IMR-90 (cell line): Measurements from ENCODE around the gene VAV1. TPM values are rescaled to one million over a fixed set of nuclear protein-coding genes. Genes with fewer than 3 reads are reported as not detected.
A peak's percentile ranks its signal among the peaks of the same experiment; 100 is the strongest.

Source experiments
- ATAC-seq: fragments of 200-7000 bp; cut with Tn5 transposase; 2 replicates; pipeline ENCODE4 v1.9.1; 2020; ENCODE audit warnings: low read depth, mild to moderate bottlenecking, moderate library complexity
- BruUV-seq: library from RNA; stranded (reverse); fragments of 400-500 nt; replicated peaks from 2 replicates; lab custom pipeline; 2021; lab: Mats Ljungman, UMichigan
- CTCF ChIA-PET: fragments of 300-600 bp; formaldehyde crosslinking; extraction: SDS; loops from one replicate; lab custom pipeline; 2021; ENCODE audit warnings: antibody characterized with exemption; lab: Yijun Ruan, JAX
- POLR2A ChIA-PET: fragments of 300-600 bp; sonication (Branson Sonifier 250); formaldehyde crosslinking; loops from one replicate; lab custom pipeline; 2022; ENCODE audit warnings: antibody characterized with exemption; ENCODE audit not compliant: unreplicated experiment; lab: Charles Lee
- DNase-seq: peaks from one replicate; pipeline ENCODE4 v3.0.0; 2013
- H2AFZ ChIP-seq: replicated peaks from 2 replicates; pipeline ENCODE3; 2013; ENCODE audit warnings: low read length, mild to moderate bottlenecking; ENCODE audit not compliant: poor library complexity
- H2AK5ac ChIP-seq: 2 replicates; pipeline ENCODE4 v1.6.1; 2013; ENCODE audit warnings: low read depth, low read length, inconsistent platforms
- H2AK9ac ChIP-seq: replicated peaks from 2 replicates; pipeline ENCODE3; 2013; ENCODE audit warnings: mild to moderate bottlenecking, low read depth, low read length, moderate library complexity; ENCODE audit not compliant: poor library complexity
- H2BK120ac ChIP-seq: 2 replicates; pipeline ENCODE4 v1.6.1; 2013; ENCODE audit warnings: low read depth, low read length, inconsistent platforms
- H2BK15ac ChIP-seq: 3 replicates; pipeline ENCODE4 v1.6.1; 2013; ENCODE audit warnings: low read depth, low read length, inconsistent platforms
- H2BK20ac ChIP-seq: 2 replicates; pipeline ENCODE4 v1.6.1; 2013; ENCODE audit warnings: low read depth, mild to moderate bottlenecking, inconsistent platforms, low read length, moderate library complexity
- H2BK5ac ChIP-seq: 2 replicates; pipeline ENCODE4 v1.6.1; 2013; ENCODE audit warnings: mild to moderate bottlenecking, low read depth, low read length, inconsistent platforms; ENCODE audit not compliant: poor library complexity, severe bottlenecking
- H3K14ac ChIP-seq: replicated peaks from 2 replicates; pipeline ENCODE4 v1.6.1; 2013; ENCODE audit warnings: low read depth, low read length, inconsistent platforms
- H3K18ac ChIP-seq: 2 replicates; pipeline ENCODE4 v1.6.1; 2013; ENCODE audit warnings: low read depth, low read length, control low read depth
- H3K23ac ChIP-seq: 2 replicates; pipeline ENCODE4 v1.6.1; 2013; ENCODE audit warnings: low read depth, low read length, inconsistent platforms
- H3K27ac ChIP-seq: 2 replicates; pipeline ENCODE4 v1.5.1; 2013; ENCODE audit warnings: mild to moderate bottlenecking, control low read depth, low read length; ENCODE audit not compliant: insufficient read depth
- H3K27me3 ChIP-seq: 2 replicates; pipeline ENCODE4 v1.6.1; 2013; ENCODE audit warnings: low read length; ENCODE audit not compliant: control insufficient read depth, insufficient read depth
- H3K36me3 ChIP-seq: 2 replicates; pipeline ENCODE4 v1.6.1; 2013; ENCODE audit warnings: low read length, mixed read lengths; ENCODE audit not compliant: control insufficient read depth, insufficient read depth
- H3K4ac ChIP-seq: 2 replicates; pipeline ENCODE4 v1.6.1; 2013; ENCODE audit warnings: low read depth, low read length, inconsistent platforms
- H3K4me1 ChIP-seq: 2 replicates; pipeline ENCODE4 v1.6.1; 2013; ENCODE audit warnings: low read length, mixed read lengths; ENCODE audit not compliant: control insufficient read depth, insufficient read depth
- H3K4me2 ChIP-seq: 2 replicates; pipeline ENCODE4 v1.6.1; 2013; ENCODE audit warnings: low read depth, mild to moderate bottlenecking, control low read depth, low read length, moderate library complexity
- H3K4me3 ChIP-seq: 2 replicates; pipeline ENCODE4 v1.5.1; 2013; ENCODE audit warnings: low read depth, mild to moderate bottlenecking, control low read depth, low read length, moderate library complexity; ENCODE audit not compliant: insufficient read depth
- H3K56ac ChIP-seq: 2 replicates; pipeline ENCODE4 v1.6.1; 2013; ENCODE audit warnings: low read length, inconsistent platforms; ENCODE audit not compliant: insufficient read depth; ENCODE audit errors: extremely low read depth
- H3K79me1 ChIP-seq, 2 experiments: 2 replicates each; pipeline ENCODE4 v1.6.1; 2013; ENCODE audit warnings: low read length in 2 of 2, inconsistent platforms in 1 of 2, low read depth in 1 of 2
- H3K9ac ChIP-seq: 2 replicates; pipeline ENCODE4 v1.6.1; 2013; ENCODE audit warnings: low read depth, low read length, control low read depth
- H3K9me1 ChIP-seq: 2 replicates; pipeline ENCODE4 v1.6.1; 2013; ENCODE audit warnings: low read length, inconsistent platforms; ENCODE audit not compliant: insufficient read depth
- H3K9me3 ChIP-seq: 2 replicates; pipeline ENCODE4 v1.6.1; 2013; ENCODE audit warnings: low read length; ENCODE audit not compliant: control insufficient read depth, insufficient read depth
- H4K20me1 ChIP-seq: 2 replicates; pipeline ENCODE4 v1.6.1; 2013; ENCODE audit warnings: low read length, inconsistent platforms; ENCODE audit not compliant: insufficient read depth
- H4K5ac ChIP-seq: 2 replicates; pipeline ENCODE4 v1.6.1; 2013; ENCODE audit warnings: mild to moderate bottlenecking, low read depth, low read length, control low read depth
- H4K8ac ChIP-seq, 2 experiments: 2 replicates each; pipeline ENCODE4 v1.6.1; 2013; ENCODE audit warnings: low read depth in 2 of 2, low read length in 2 of 2, control low read depth in 1 of 2, inconsistent platforms in 1 of 2
- H4K91ac ChIP-seq: 2 replicates; pipeline ENCODE4 v1.6.1; 2013; ENCODE audit warnings: low read depth, low read length, inconsistent platforms; ENCODE audit not compliant: insufficient read depth
- ELK1 ChIP-seq: fragments of 150-350 bp; IDR thresholded peaks from 2 replicates; pipeline ENCODE4 v1.6.1; 2016; ENCODE audit warnings: low read depth, mild to moderate bottlenecking, low read length, moderate library complexity, borderline replicate concordance
- MAZ ChIP-seq: IDR thresholded peaks from 2 replicates; pipeline ENCODE4 v1.6.1; 2012; ENCODE audit warnings: low read depth, mild to moderate bottlenecking, low read length, improper control_type of control experiment, moderate library complexity, borderline replicate concordance
- MXI1 ChIP-seq: IDR thresholded peaks from 2 replicates; pipeline ENCODE4 v1.6.1; 2012; ENCODE audit warnings: low read depth, mild to moderate bottlenecking, low read length, moderate library complexity, borderline replicate concordance
- WGBS, 2 experiments: methylation state at CpG; one replicate each; pipeline versions ENCODE4 v1.1.5 to v1.1.7; 2013; ENCODE audit warnings: missing lambda C conversion rate in 2 of 2; ENCODE audit not compliant: insufficient read length in 1 of 2; ENCODE audit errors: extremely low coverage in 2 of 2; 5-methylcytosine and 5-hydroxymethylcytosine counted together
- dilution Hi-C: fragments of 300-500 bp; cut with HindIII; formaldehyde crosslinking; loops from one replicate; pipeline ENCODE4 v1.14.3; 2018; ENCODE audit warnings: low sequenced_read_pairs; ENCODE audit not compliant: unreplicated experiment
- in situ Hi-C: fragments of 300-500 bp; cut with MboI; formaldehyde crosslinking; loops from 3 replicates; pipeline ENCODE4 v1.14.3; 2019; ENCODE audit warnings: low sequenced_read_pairs, inconsistent platforms, mixed read lengths
- intact Hi-C: fragments of 100-400 bp; cut with micrococcal nuclease; formaldehyde crosslinking; loops from 2 replicates; pipeline ENCODE4 v1.10.0; 2022
- polyA plus RNA-seq, 3 experiments: library from polyadenylated mRNA; depleted of rRNA; stranded (reverse); fragments of >200 nt; gene quantifications; 2 replicates each; pipeline ENCODE4 v1.2.3, GENCODE V29; 2012; ENCODE audit warnings: low replicate concordance in 1 of 3
- total RNA-seq: library from RNA; depleted of rRNA; stranded (reverse); fragments of >200 nt; gene quantifications from 2 replicates; pipeline ENCODE4 v1.2.3, GENCODE V29; 2012

The VAV1 gene
- total and polyA plus RNA-seq, 2 of the 4 experiments (the other 2 are of a cell fraction), result not detected

- Histone ChIP-seq H2AK9ac (peak overlapping the region; percentile 99), H2BK5ac (peak overlapping the region; percentile 71), H3K9ac (peak overlapping the region; percentile 82), H3K18ac (peak overlapping the region; percentile 48), H3K4ac (peak overlapping the region; percentile 84), H3K9me3 (no peaks in the 10 kb centered on the region), H3K79me1 (peaks cover 9 to 61% of the 10 kb centered on the region in 2 experiments), H3K14ac (peak overlapping the region; percentile 73), H3K36me3 (peaks cover 19% of the 10 kb centered on the region), H3K4me3 (peak overlapping the region; percentile 93), H3K23ac (peak overlapping the region; percentile 69; the same call in 1 of the 2 replicates), H3K56ac (peak overlapping the region; percentile 69), H2BK15ac (0 out of 3 replicates have a peak overlapping the region, but pooled peaks have one; percentile 10), H4K91ac (peak overlapping the region; percentile 52), H2BK20ac (no peak overlapping the region), H3K27ac (peak overlapping the region; percentile 87), H4K8ac (peak overlapping the region in 1 of 2 experiments; percentile 71; a peak in 1 of 4 replicates), H4K20me1 (0 out of 2 replicates have a peak, but pooled peaks cover 4% of the 10 kb centered on the region), H2AFZ (peak overlapping the region; percentile 90), H3K4me2 (peak overlapping the region; percentile 89), H4K5ac (peak overlapping the region; percentile 32; the same call in 1 of the 2 replicates), H3K9me1 (peaks cover 7% of the 10 kb centered on the region; the same call in 1 of the 2 replicates), H3K4me1 (peaks cover 39% of the 10 kb centered on the region), H2BK120ac (no peak overlapping the region), H3K27me3 (no peaks in the 10 kb centered on the region), H2AK5ac (peak overlapping the region; percentile 82)
- intact Hi-C loops (no loop called here), dilution Hi-C loops (no loop called here), in situ Hi-C loops (no loop called here)
- no TSS peak for BruUV-seq
- CTCF ChIA-PET, result no interaction called here
- POLR2A ChIA-PET, result no interaction called here
- TF ChIP-seq ELK1 (no peak), MAZ (peak; percentile 44; the same call in 1 of the 2 replicates), MXI1 (0 out of 2 replicates have a peak, but pooled peaks have one; percentile 8)
- WGBS, 2 experiments, result 0% methylated on average over 2 of the region's 46 CpGs; no CpG with 5 or more reads in 1 of the 2 experiments
- ATAC-seq, result no peak
- DNase-seq, result peak; percentile 19
Observed at GRCh38 chr19:6740589-6741343, 31.7 kb upstream of the VAV1 start.
